ENCODE results near the gene NSMF.

Gene NSMF

DNA sequence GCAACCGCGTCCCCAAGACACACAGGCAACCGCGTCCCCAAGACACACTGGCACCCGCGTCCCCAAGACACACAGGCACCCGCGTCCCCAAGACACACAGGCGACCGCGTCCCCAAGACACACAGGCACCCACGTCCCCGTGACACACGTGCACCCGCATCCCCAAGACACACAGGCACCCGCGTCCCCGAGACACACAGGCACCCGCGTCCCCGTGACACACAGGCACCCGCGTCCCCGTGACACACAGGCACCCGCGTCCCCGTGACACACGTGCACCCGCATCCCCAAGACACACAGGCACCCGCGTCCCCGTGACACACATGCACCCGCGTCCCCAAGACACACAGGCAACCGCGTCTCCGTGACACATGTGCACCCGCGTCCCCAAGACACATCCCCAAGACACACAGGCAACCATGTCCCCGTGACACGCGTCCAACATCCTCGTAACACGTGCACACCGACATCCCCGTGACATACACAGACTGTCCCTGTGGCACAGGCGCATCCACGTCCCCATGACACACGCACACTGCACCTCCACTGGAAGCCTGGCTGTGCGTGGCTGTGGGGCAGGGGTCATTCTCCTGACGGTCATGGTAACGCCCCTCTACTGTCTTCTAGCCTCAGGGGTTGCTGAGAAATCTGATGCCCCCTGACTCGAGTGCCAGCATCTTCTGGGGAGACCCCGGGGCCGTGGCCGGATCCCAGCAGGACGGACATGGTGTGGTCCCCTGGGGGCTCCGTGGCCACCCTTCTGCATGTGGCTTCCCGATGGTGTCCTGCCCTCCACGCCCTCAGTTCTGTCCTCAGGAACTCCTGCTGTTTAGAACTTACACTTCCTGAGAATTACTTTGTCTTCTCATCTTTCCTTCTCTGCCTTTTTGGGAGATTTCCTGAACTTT lies 60.3 kb downstream of the NSMF start:
- no peak overlapping the region for H3K4me3 ChIP-seq (ENCODE audit: low read depth, low read length)
- TF ChIP-seq, protein P1, sequence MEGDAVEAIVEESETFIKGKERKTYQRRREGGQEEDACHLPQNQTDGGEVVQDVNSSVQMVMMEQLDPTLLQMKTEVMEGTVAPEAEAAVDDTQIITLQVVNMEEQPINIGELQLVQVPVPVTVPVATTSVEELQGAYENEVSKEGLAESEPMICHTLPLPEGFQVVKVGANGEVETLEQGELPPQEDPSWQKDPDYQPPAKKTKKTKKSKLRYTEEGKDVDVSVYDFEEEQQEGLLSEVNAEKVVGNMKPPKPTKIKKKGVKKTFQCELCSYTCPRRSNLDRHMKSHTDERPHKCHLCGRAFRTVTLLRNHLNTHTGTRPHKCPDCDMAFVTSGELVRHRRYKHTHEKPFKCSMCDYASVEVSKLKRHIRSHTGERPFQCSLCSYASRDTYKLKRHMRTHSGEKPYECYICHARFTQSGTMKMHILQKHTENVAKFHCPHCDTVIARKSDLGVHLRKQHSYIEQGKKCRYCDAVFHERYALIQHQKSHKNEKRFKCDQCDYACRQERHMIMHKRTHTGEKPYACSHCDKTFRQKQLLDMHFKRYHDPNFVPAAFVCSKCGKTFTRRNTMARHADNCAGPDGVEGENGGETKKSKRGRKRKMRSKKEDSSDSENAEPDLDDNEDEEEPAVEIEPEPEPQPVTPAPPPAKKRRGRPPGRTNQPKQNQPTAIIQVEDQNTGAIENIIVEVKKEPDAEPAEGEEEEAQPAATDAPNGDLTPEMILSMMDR (IDR thresholded peaks at IDR 0.05; ENCODE audit: borderline replicate concordance, insufficient read depth, low read depth, low read length) = no peak

DNA sequence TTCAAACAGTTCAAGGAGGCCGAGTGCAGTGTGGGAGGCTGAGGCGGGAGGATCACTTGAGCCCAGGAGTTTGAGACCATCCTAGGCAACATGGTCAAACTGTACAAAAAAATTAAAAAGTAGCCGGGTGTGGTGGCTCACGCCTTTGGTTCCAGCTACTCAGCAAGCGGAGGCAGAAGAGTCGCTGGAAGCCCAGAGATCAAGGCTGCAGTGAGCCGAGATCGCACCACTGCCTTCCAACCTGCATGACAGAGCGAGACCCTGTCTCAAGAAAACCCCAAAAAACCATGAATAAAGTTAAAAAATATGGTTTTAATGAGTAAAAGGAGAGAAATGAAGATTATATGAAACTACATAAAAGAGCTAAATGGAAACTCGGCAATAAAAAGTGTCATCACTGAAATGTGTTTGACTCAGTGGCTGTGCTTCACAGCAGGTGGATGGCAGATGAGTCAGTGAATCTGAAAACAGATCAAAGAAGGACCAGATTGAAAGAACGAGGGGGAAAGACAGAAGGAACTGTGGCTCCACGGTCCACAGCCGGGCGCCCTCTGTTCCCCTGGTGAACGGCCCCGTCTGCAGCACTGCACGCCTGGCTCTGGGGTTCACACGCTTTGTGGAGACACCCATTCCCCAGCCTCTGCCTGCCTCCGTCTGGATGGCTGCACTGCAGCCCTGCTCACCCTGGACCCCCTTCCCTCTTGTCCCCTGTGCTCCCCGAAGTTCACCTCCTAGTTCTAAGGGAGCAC lies 61.3 kb downstream of the NSMF start:
- H3K4me3 ChIP-seq (ENCODE audit: low read depth, low read length) = no peak overlapping the region
- TF ChIP-seq, protein P1 (IDR thresholded peaks at IDR 0.05; ENCODE audit: borderline replicate concordance, insufficient read depth, low read depth, low read length) = no peak

All from GM12875 (cell line).